ENCODE measurements around the gene BANP. TPM values are rescaled to one million over a fixed set of nuclear protein-coding genes. Genes with fewer than 3 reads are reported as not detected.
"Not testable (repeated sequence)": the region's sequence is repeated elsewhere in the genome, so short reads cannot be mapped to it uniquely, and the experiment has no call there.

The BANP gene
- total RNA-seq, 1 experiment from 2014 or later: 13.6 TPM

DNA sequence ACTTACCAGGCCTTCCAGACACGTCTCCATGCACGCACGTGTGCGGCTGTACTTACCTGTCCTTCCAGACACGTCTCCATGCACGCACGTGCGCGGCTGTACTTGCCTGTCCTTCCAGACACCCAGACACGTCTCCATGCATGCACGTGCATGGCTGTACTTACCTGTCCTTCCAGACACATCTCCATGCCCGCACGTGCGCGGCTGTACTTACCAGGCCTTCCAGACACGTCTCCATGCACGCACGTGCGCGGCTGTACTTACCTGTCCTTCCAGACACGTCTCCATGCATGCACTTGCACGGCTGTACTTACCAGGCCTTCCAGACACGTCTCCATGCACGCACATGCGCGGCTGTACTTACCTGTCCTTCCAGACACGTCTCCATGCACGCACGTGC is 47.8 kb downstream of the BANP start:
- in situ Hi-C loops (cut with HindIII; ENCODE audit: low pct_unique_long_range_greater_than_20kb, low sequenced_read_pairs); DNase-seq (ENCODE audit: low read depth, low spot score): not testable (repeated sequence)

DNA sequence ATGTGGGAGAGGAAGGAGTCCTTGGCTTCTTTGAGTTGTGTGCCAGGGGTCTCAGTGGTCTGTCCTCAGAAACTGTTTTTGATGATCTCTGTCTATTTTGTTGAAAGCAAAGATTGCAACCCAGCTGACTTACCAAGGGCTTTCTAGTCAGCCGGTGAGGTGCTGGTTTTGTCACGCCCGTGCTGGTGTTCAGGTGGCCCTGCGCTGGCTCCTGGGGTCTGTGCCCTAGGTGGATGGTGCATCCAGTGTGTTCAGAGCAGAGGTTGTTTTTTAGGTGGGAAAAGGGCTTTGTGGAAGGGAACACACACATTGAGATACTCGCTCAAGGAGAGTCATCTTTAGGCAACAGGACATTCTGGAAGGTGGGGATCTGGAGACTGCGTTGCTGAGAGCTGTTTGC is 51.0 kb downstream of the BANP start:
- no peak for DNase-seq (ENCODE audit: low read depth, low spot score)

DNA sequence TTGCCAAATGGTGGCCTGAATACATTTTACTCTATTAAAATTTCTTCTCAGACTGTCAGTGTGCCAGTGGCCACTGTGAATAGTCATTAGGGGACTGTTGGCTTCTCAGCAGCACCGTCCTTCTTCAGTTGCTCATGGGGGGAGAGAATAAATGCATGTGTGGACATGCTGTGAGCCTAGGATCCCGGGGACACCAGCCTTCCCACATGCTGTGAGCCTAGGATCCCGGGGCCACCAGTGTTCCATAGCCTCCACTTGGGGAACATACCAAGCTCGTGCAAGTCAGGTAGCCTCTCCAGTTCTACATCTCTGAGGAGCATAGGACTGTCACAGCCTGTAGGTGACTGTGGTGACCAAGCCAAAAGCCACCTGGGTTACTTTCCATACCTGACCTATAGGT is 51.5 kb downstream of the BANP start:
- no peak for DNase-seq (ENCODE audit: low read depth, low spot score)
- in situ Hi-C loops (cut with HindIII; ENCODE audit: low pct_unique_long_range_greater_than_20kb, low sequenced_read_pairs): no loop called here

More for the DNA sequence above, 51.0 kb downstream of the BANP start:
- in situ Hi-C loops (cut with HindIII; ENCODE audit: low pct_unique_long_range_greater_than_20kb, low sequenced_read_pairs): no loop called here

DNA sequence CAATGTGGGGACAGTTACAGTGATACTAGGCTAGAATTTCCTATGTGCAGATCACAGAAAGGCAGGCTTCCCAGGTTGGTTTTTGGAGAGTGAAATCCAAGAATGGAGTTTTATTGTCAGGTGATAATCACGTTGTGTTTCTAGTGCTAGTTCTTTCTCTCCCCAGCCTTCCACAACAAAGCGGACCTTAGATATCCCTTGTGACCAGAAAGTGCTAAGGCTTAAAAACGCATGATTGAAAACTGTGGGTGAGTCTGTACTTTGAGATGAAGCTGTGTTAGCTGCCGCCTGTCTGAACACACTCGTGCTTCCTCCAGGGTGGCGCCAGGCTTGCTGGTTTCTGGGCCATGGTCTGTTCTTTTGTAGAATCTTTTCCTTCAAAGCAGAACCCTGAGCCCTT is 52.1 kb downstream of the BANP start:
- DNase-seq (ENCODE audit: low read depth, low spot score): peak; percentile 83
- in situ Hi-C loops (cut with HindIII; ENCODE audit: low pct_unique_long_range_greater_than_20kb, low sequenced_read_pairs): no loop called here

DNA sequence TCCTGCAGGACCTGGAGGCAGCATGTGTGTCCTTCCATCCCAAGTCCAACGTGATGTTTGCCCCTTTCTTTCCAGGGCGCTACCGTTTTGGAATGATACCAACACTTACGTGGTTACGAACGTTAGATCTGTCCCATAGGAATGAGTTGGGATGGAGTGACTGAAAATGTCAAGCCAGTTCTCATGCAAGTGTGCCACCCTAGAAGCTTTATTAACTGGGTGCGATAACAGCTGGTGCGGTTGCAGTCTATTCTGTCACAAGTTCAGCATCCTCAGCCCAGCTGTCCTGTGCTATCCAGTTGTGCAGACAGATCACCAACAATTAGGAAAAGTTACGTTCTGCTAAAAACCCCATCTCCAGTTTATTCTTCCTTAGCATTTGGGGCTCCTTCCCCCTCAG is 52.5 kb downstream of the BANP start:
- no peak for DNase-seq (ENCODE audit: low read depth, low spot score)
- in situ Hi-C loops (cut with HindIII; ENCODE audit: low pct_unique_long_range_greater_than_20kb, low sequenced_read_pairs): no loop called here

DNA sequence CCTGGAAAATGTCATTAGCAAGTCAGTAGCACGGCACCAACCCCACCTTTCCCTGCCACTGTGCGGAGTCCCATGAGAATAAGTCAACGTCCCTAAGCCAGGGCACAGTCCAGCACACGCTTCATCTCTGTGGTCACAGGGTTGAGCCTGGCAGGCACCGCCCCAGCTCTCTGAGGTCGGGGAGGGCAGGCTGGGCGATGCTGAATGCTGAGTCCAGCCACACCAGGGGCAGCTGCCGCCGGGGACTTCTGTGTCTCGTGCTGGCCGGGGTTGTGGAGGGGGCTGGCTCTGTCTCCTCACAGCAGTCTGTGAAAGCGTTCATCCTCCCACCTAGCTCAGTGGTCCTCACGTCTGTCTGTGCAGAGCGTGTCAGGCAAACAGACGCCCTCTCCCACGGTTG is 53.2 kb downstream of the BANP start:
- no peak for DNase-seq (ENCODE audit: low read depth, low spot score)
- in situ Hi-C loops (cut with HindIII; ENCODE audit: low pct_unique_long_range_greater_than_20kb, low sequenced_read_pairs): no loop called here

DNA sequence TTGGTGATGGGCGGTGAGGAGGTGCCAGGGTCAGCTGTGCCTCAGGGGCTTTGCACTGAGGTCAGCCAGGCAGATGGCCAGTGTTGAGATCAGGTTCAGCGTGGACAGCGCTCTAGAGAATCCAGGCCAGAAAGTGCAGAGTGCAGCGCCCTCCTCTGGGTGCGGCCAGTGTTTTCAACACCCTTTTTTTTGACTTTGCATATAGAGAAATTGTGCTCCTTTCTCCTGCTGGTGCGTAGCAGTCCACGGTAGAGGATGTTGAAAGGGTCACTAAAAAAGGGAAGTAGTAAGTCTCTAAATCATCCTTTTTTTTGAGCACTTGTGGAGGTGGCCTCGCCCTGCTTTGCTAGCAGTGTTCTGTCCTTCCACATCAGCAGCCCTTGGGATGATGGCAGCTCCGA is 53.9 kb downstream of the BANP start:
- DNase-seq (ENCODE audit: low read depth, low spot score): peak; percentile 31
- in situ Hi-C loops (cut with HindIII; ENCODE audit: low pct_unique_long_range_greater_than_20kb, low sequenced_read_pairs): no loop called here

DNA sequence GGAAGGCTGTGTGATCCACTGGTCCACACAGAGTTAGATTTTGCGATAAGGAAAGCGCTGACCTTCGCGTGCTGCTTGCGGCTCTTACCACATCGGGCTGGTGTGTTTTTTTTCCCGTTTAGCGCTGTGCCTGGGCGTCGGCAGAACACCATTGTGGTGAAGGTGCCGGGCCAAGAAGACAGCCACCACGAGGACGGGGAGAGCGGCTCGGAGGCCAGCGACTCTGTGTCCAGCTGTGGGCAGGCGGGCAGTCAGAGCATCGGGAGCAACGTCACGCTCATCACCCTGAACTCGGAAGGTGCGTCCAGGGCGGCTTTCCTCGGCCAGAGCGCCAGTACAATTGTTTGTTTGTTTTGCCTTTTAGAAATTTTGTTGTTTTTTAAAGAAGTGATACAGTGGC is 54.7 kb downstream of the BANP start:
- DNase-seq (ENCODE audit: low read depth, low spot score): no peak
- in situ Hi-C loops (cut with HindIII; ENCODE audit: low pct_unique_long_range_greater_than_20kb, low sequenced_read_pairs): no loop called here

DNA sequence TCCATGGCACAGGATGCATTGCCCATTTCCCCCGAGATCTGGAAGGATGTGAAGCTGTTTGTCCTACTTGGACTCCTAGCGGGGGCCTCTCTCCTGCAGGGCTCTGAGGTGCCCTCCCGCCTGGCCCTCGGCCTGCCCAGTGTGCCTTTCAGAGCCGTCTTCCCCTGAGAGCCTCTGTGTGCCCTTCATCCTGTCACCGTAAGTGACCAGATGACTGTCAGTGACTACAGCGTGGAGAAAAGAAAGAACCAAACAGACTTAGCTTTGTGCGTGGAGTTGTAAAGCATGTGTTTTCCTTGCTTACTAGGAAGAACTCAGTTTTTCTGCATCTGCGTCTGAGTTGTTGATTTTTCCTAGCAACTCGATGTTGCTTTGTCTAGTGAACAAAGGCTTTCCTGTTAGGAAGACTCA is 56.1 kb downstream of the BANP start:
- DNase-seq (ENCODE audit: low read depth, low spot score): no peak
- in situ Hi-C loops (cut with HindIII; ENCODE audit: low pct_unique_long_range_greater_than_20kb, low sequenced_read_pairs): no loop called here

DNA sequence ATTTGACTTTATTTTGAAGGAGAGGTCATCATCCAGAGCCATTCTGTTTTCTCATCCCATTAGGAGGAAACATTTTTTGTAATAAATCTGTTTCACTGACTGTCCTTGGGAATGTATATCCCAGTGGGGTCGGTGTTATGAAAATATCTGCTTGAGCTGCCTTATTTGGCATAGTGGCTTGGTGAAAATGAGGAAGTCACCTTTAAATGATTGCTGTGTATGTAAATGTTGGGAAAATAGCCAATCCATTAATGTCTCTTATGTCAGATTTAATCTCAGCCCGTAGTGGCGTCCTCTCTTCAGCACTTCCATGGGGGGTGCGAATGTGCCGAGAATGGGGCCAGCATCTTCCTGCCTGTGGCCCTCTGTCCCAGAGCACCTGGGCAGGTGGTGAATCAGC is 57.6 kb downstream of the BANP start:
- in situ Hi-C loops (cut with HindIII; ENCODE audit: low pct_unique_long_range_greater_than_20kb, low sequenced_read_pairs): no loop called here

DNA sequence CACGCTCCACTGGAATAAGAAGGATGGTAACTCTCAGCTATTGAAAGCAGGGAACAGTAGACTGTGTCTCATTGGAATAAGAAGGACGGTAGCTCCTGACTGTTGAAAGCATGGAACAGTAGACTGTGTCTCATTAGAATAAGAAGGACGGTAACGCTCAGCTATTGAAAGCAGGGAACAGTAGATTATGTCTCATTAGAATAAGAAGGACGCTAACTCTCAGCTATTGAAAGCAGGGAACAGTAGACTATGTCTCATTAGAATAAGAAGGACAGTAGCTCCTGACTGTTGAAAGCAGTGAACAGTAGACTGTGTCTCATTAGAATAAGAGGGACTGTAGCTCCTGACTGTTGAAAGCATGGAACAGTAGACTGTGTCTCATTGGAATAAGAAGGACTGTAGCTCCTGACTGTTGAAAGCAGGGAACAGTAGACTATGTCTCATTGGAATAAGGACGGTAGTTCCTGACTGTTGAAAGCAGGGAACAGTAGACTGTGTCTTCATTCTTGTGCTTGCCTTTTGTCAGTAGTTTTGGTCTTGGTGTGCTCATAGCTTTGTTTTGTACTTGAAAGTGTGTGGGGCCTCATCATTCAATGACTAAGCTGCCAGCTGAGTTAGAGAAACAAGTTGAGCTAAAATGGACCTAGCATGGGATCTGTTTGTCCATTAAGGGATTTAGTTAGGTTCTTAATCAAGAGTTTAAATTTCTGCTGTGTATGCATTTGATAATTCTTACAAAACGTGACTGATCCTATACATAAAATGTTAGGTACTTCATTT is 58.5 kb downstream of the BANP start:
- DNase-seq (ENCODE audit: low read depth, low spot score): no peak
- in situ Hi-C loops (cut with HindIII; ENCODE audit: low pct_unique_long_range_greater_than_20kb, low sequenced_read_pairs): no loop called here

More for the DNA sequence above, 57.6 kb downstream of the BANP start:
- DNase-seq (ENCODE audit: low read depth, low spot score): no peak

DNA sequence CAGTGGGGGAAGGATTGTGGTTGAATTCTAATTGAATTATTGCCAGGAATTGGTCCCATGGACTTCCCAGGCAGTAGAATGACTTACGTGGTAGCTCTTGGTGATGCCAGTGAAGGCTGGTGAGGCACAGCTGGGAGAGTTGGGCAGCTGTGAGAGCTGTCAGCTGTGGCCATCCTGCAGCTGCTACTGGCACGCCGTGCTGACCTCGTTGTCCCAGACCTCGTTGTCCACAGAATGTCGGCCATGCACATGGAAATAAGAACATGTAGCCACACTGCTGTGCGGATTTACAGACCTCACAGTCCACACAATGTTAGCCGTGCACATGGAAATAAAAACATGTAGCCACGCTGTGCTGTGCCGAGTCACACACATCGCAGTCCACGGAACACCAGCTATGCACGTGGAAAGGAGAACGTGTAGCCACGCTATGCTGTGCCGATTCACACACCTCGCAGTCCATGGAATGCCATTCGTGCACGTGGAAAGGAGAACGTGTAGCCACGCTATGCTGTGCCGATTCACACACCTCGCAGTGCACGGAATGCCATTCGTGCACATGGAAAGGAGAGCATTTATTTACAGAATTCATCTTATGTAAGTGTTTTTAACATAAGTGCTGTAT is 59.2 kb downstream of the BANP start:
- no peak for DNase-seq (ENCODE audit: low read depth, low spot score)
- in situ Hi-C loops (cut with HindIII; ENCODE audit: low pct_unique_long_range_greater_than_20kb, low sequenced_read_pairs): no loop called here

DNA sequence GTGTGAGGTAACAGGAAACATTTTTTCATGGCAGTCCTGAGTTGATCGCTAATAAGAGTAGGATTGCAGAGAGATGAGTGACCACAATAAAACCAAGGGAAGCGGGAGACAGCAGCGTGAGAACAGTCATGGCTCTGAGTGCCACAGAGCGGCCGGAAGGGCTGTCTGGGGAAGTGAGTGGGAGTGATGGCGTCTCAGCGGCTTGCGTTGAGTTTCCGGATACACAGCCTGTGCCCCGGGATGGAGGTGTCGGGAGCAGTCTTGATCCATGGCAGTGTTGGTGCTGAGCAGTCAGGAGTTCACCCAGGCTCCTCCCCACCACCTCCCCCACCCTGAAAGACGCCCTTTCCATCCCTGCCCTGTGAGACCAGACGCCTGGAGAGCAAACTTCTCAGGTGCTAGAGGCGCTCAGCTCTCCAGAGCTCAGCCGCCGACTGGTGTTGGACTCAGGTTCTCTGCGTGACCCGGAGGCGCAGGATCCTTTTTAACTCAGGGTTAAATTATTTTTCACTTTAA is 59.8 kb downstream of the BANP start:
- DNase-seq (ENCODE audit: low read depth, low spot score): no peak
- in situ Hi-C loops (cut with HindIII; ENCODE audit: low pct_unique_long_range_greater_than_20kb, low sequenced_read_pairs): no loop called here

DNA sequence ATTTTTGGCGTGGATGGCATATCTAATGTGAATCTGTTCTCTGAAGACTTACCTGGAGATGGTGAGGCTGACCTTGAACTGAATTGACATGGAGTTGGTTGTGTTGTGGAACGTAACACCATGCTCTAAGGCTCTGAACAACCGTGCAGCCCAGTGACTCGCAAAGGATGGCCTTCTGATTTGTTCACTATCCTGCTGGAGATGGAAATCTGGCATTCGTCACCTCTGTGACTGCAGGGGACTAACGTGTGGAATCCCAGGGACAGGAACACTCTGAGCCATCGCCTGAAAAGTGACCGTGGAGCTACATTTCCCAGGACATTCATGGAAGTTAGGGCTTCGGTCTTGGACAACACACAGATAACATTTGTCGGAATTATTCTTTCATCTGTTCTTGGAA is 61.1 kb downstream of the BANP start:
- in situ Hi-C loops (cut with HindIII; ENCODE audit: low pct_unique_long_range_greater_than_20kb, low sequenced_read_pairs): no loop called here
- DNase-seq (ENCODE audit: low read depth, low spot score): no peak

DNA sequence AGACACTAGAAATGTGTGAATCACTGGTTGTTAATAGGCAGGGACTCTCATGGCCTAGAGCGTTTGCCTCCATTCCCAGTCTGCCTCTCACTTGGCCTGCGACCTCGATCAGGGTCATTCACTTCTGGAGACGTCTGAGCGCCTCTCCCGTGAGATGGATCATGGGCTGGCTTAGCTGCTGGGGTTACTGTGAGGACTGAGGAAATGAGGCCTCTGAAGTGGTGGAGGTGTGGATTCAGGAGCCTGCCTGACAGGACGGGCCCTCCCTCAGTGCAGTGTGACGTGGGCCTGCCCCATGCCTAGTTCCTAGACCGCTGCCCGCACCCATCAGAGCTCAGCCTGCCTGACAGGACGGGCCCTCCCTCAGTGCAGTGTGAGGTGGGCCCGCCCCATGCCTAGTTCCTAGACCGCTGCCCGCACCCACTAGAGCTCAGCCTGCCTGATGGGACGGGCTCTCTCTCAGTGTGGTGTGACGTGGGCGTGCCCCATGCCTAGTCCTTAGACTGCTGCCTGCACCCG is 61.9 kb downstream of the BANP start:
- in situ Hi-C loops (cut with HindIII; ENCODE audit: low pct_unique_long_range_greater_than_20kb, low sequenced_read_pairs): no loop called here
- no peak for DNase-seq (ENCODE audit: low read depth, low spot score)

DNA sequence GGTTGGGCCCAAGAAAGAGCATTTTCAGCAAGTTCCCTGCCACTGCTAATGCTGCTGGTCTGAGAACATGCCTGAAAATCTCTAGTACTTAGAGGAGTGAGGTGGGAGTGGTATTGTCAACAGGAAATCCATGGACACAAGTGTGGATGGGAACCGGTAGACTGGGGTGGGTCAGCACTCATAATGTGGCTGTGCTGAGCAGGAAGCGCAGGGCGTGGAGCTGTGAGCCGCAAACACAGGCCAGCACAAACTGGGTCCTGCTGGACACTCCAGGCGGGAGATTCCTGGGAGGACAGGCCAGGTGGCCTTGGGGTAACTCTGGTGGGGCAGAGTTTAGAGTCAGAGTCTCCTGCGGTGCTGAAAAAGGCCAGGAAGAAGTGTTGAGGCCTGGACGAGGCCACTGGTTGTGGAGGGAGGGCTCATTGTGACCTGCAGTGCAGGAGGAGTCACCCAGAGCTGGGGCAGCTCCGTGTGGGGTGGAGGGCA is 62.6 kb downstream of the BANP start:
- DNase-seq (ENCODE audit: low read depth, low spot score): no peak
- in situ Hi-C loops (cut with HindIII; ENCODE audit: low pct_unique_long_range_greater_than_20kb, low sequenced_read_pairs): no loop called here

DNA sequence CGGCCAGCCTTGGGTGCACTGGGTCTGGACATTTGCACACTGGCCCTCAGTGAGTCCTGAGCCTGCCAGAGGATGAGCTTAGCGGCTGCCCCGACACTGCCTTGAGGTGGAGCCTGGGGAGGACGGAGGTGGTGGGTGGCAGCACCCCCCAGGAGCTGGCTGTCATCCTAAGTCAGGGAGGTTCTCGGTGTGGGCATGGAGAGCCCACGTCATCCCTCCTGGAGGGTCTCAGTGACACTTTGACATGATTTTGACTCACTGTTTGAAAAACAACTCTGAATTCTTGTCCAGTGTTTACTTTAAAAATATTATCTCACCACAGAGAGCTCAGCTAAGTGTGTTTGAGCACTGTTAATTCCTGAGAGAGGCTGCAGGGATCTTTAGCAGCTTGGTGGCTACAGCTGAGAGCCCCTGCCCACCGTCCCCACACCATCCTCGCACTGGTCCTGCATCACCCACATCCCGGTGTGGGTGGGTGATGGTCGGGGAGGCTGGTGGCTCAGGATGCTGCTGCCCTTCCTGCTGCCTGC is 63.1 kb downstream of the BANP start:
- in situ Hi-C loops (cut with HindIII; ENCODE audit: low pct_unique_long_range_greater_than_20kb, low sequenced_read_pairs): no loop called here
- DNase-seq (ENCODE audit: low read depth, low spot score): no peak

DNA sequence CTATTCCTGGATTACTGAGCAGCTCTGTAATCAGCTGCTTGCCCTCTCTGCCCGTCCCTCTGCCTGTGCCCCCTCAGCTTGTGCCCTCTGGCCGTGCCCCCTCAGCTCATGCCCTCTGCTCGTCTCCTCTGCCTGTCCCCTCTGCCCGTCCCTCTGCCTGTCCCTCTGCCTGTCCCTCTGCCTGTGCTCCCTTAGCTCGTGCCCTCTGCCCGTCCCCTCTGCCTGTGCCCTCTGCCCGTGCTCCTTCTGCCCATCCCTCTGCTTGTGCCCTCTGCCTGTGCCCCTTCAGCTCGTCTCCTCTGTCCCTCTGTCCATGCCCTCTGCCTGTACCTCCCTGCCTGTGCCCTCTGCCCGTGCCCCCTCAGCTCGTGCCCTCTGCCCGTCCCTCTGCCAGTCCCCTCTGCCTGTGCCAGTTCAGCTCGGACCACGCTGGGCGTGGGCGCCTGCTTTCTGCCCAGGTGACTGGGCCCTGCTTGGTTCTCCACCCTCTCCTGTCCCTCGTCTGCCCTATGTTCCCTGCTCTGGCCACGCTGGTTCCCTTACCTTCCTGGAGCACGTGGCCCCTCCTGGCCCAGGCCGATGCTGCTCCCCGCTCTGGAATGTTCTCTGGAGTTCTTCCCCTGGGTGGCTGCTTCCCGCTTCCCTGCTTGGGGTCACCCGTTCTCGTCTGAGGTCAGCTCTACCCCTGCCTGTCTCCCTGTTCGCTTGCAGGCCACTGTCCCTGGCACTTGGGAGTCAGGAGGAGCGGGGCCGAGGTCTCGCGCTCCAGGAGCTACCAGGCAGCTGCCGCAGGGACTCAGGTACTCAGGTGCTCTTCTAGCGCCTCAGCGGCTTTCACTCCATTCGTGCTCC is 63.9 kb downstream of the BANP start:
- no peak for DNase-seq (ENCODE audit: low read depth, low spot score)

More for the DNA sequence above, 63.9 kb downstream of the BANP start:
- in situ Hi-C loops (cut with HindIII; ENCODE audit: low pct_unique_long_range_greater_than_20kb, low sequenced_read_pairs): no loop called here
